HS-5 (cell line): ENCODE measurements around the gene CALHM6.
A peak's percentile ranks its signal among the peaks of the same experiment; 100 is the strongest.

ENCODE experiments used
- DNase-seq: peaks from one replicate; pipeline ENCODE4 v3.0.0-alpha.2; 2012; ENCODE audit warnings: low read depth

CALHM6 gene

GRCh38 chr6:116461331-116461931 is at the start of gene CALHM6:
Gene CALHM6 (plus strand): TSS chr6:116461375. CDS start chr6:116461930, 555 bp downstream.
- DNase-seq = no peak

- no peak for DNase-seq
Observed at GRCh38 chr6:116412270-116412669, 48.9 kb upstream of the CALHM6 start.

GRCh38 chr6:116413357-116413756 is 47.8 kb upstream of the CALHM6 start:
- DNase-seq = no peak

- DNase-seq = no peak
Observed at GRCh38 chr6:116417661-116418060, 43.5 kb upstream of the CALHM6 start.

- DNase-seq = peak; percentile 67
Observed at GRCh38 chr6:116419069-116419786, 41.9 kb upstream of the CALHM6 start.

- no peak for DNase-seq
Observed at GRCh38 chr6:116420341-116420740, 40.8 kb upstream of the CALHM6 start.

GRCh38 chr6:116422238-116422637 is 38.9 kb upstream of the CALHM6 start:
- no peak for DNase-seq

- peak; percentile 52 for DNase-seq
Observed at GRCh38 chr6:116424001-116424400, 37.2 kb upstream of the CALHM6 start.

GRCh38 chr6:116426551-116426950 is 34.6 kb upstream of the CALHM6 start:
- DNase-seq = no peak

- DNase-seq = no peak
Observed at GRCh38 chr6:116429111-116429510, 32.1 kb upstream of the CALHM6 start.

GRCh38 chr6:116430860-116431259 is 30.3 kb upstream of the CALHM6 start:
- DNase-seq = no peak

GRCh38 chr6:116431964-116432595 is 29.1 kb upstream of the CALHM6 start:
- no peak for DNase-seq

GRCh38 chr6:116433206-116433712 is 27.9 kb upstream of the CALHM6 start:
- no peak for DNase-seq

GRCh38 chr6:116434056-116434725 is 27.0 kb upstream of the CALHM6 start:
- DNase-seq = no peak

- no peak for DNase-seq
Observed at GRCh38 chr6:116436586-116436985, 24.6 kb upstream of the CALHM6 start.

GRCh38 chr6:116437656-116438055 is 23.5 kb upstream of the CALHM6 start:
- DNase-seq = no peak

- no peak for DNase-seq
Observed at GRCh38 chr6:116438590-116439448, 22.4 kb upstream of the CALHM6 start.

- no peak for DNase-seq
Observed at GRCh38 chr6:116439522-116440051, 21.6 kb upstream of the CALHM6 start.

GRCh38 chr6:116443105-116443504 is 18.1 kb upstream of the CALHM6 start:
- DNase-seq = no peak

GRCh38 chr6:116444092-116444491 is 17.1 kb upstream of the CALHM6 start:
- DNase-seq = no peak

- DNase-seq = no peak
Observed at GRCh38 chr6:116444575-116444974, 16.6 kb upstream of the CALHM6 start.
